Measurements from ENCODE around the gene PROB1. TPM values are rescaled to one million over a fixed set of nuclear protein-coding genes. Genes with fewer than 3 reads are reported as not detected.
A peak's percentile ranks its signal among the peaks of the same experiment; 100 is the strongest.

PROB1 gene
- total RNA-seq, 2 experiments from 2014 or later = 5.5 TPM

GRCh38 chr5:139381837-139382761 is 12.8 kb downstream of the PROB1 start:
- ChIA-PET CTCF (no interaction called here), POLR2A (interaction anchor here (1.3 to 2.0 kb wide), 3 partner anchors 9 to 40 kb away, joined by 4 to 6 read pairs (median 4); partner anchors contain the start of gene PAIP2)
- Mint-ChIP-seq H3K4me1 (peaks cover 39% of the 10 kb centered on the region), H3K9me3 (no peaks in the 10 kb centered on the region), H3K27me3 (no peaks in the 10 kb centered on the region), H3K27ac (no peak overlapping the region), H3K36me3 (ENCODE audit: low read depth) (peaks cover 5% of the 10 kb centered on the region), H3K4me3 (no peak overlapping the region)
- no peak for DNase-seq

DNA sequence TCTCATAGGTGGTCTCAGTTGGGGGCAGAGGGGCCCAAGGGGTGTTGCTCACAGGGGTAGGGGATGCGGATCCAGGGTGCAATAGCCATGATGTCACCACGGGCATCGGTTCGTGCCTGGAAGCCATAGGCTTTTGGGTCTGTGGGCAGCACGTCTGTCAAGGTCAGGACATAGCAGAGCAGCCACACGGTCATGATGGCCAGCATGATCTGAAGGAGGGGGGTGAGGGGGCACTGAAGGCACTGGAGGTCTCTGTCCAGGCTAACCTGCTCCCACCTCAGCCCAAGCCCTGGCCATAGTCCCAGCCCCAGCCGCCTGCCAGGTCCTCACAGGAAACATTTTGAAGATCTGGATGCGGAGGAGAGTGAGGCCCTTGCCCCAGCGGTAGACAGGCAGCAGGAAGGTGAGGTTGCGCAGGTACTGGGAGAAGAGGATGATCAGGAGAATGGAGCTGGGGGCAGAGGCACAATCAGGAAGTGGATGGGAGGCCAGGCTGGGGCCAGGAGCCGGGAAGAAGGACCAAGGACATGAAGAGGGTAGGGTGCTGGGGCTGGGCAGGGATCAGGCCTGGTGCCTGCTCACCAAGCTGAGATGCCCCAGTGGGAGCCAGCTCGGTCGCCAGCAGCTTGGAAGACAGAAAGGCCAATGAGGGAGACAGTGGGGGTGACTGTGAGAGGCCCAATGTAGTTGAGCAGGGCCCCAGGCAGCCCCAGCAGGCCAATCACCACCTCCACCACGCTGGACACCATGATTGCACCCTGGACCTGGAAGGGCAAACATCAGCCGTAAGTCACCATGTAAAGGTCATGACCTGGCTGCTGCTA is 15.1 kb downstream of the PROB1 start:
- no peak overlapping the region for H3K27ac Mint-ChIP-seq
- no peak overlapping the region for H3K4me3 Mint-ChIP-seq
- H3K27me3 Mint-ChIP-seq = no peaks in the 10 kb centered on the region
- H3K9me3 Mint-ChIP-seq = no peaks in the 10 kb centered on the region
- H3K36me3 Mint-ChIP-seq (ENCODE audit: low read depth) = peaks cover 6% of the 10 kb centered on the region
- CTCF ChIA-PET = no interaction called here
- peaks cover 18% of the 10 kb centered on the region for H3K4me1 Mint-ChIP-seq
- DNase-seq = no peak
- POLR2A ChIA-PET = interaction anchor here (0.7 to 1.8 kb wide), 6 partner anchors 9 to 38 kb away, joined by 3 to 6 read pairs (median 3); partner anchors contain the start of genes MZB1 and PAIP2

DNA sequence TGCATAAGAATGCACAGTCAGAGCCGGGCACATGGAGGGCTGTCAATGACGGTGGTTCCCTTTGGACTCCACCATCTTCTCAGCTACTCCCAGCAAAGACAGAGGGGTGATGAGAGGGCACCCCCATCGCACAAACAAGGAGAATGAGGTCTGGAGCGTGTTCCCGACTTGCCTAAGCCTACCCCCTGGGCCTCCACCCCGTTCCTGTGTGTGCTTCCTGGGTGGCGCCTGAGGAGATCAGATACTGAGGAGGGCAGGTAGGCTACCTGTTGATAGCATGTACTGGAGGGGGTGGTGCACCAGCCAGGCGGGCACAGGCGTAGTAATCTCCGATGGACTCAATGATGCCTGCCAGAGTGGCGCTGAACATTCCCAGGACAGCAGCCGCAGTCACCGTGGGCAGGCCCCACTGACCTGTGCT is 16.0 kb downstream of the PROB1 start:
- POLR2A ChIA-PET = interaction anchor here (0.5 to 1.2 kb wide), 2 partner anchors 20 to 76 kb away, joined by 3 to 5 read pairs; no protein-coding TSS in a partner anchor

DNA sequence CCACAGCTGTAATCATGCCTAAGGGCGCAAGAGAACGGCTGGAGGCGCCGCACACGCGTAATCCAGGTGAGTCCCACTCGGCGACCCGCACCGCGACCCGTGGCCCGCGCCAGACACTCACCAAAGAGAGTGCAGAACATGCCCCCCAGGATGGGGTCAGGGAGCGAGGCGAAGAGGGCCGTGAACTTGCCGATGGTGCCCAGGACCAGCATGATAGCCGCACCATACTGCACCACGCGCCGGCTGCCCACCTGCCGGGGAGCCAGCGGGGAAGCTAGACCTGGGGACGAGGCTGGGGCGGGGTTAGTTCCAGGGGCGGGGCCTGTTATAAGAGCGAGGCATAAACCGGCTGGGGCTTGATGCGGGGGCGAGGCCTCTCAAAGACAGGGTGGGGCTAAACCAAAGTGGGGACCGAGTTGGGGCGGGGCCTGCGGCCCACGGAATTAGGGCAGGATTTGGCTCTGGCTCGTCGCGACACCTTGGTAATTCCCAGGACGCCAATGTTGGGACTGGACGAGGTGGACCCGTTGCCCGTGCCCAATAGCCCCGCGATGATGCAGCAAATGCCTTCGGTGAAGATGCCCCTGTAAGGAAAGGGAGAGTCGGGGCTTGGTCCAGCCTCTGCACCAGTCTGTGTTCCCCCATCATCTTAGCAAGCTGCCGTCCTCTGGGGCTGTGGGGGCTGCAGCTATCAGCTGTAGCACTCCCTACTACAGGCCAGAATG is 16.6 kb downstream of the PROB1 start:
- no peak for DNase-seq
- POLR2A ChIA-PET = interaction anchor here (1.0 kb wide), 1 partner anchor 14 kb away, joined by 5 read pairs; no protein-coding TSS in a partner anchor
- Mint-ChIP-seq H3K9me3 (no peaks in the 10 kb centered on the region), H3K36me3 (ENCODE audit: low read depth) (peaks cover 13% of the 10 kb centered on the region), H3K4me3 (no peak overlapping the region), H3K27ac (no peak overlapping the region), H3K27me3 (no peaks in the 10 kb centered on the region), H3K4me1 (peaks cover 9% of the 10 kb centered on the region)
- CTCF ChIA-PET = interaction anchor here (2.1 kb wide), 1 partner anchor 36 kb away, joined by 5 read pairs; the partner anchor contains the start of gene PAIP2

More for the DNA sequence above, 16.0 kb downstream of the PROB1 start:
- CTCF ChIA-PET = no interaction called here
- peaks cover 7% of the 10 kb centered on the region for H3K36me3 Mint-ChIP-seq (ENCODE audit: low read depth)
- no peak overlapping the region for H3K27ac Mint-ChIP-seq
- H3K4me3 Mint-ChIP-seq = no peak overlapping the region
- peaks cover 11% of the 10 kb centered on the region for H3K4me1 Mint-ChIP-seq
- no peaks in the 10 kb centered on the region for H3K27me3 Mint-ChIP-seq
- H3K9me3 Mint-ChIP-seq = no peaks in the 10 kb centered on the region
- DNase-seq = no peak

GRCh38 chr5:139377226-139377625 is 17.7 kb downstream of the PROB1 start:
- H3K27ac Mint-ChIP-seq = no peak overlapping the region
- no peak overlapping the region for H3K4me3 Mint-ChIP-seq

DNA sequence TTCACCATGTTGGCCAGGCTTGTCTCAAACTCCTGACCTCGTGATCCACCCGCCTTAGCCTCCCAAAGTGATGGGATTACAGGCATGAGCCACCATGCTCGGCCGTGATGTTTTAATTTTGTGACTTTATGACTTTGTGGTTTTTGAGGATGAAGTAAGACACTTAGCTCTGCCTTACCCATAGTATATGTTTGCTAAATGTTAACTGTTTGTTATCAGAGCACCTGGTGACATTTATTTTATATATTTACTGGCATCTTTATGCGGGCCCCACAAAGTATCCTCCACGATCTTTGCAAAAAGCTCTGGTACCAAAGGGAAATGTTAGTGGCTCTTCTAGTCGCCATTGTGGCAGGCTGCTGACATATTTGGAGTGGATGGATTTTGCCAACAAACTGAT is 18.5 kb downstream of the PROB1 start:
- Mint-ChIP-seq H3K27me3 (no peaks in the 10 kb centered on the region), H3K4me3 (no peak overlapping the region), H3K36me3 (ENCODE audit: low read depth) (peaks cover 23% of the 10 kb centered on the region), H3K4me1 (peaks cover 20% of the 10 kb centered on the region), H3K27ac (no peak overlapping the region), H3K9me3 (no peaks in the 10 kb centered on the region)
- ChIA-PET POLR2A (interaction anchor here (1.0 kb wide), 1 partner anchor 12 kb away, joined by 4 read pairs; no protein-coding TSS in a partner anchor), CTCF (interaction anchor here (2.1 kb wide), 1 partner anchor 34 kb away, joined by 5 read pairs; the partner anchor contains the start of gene PAIP2)
- no peak for DNase-seq

More at GRCh38 chr5:139377226-139377625, 17.7 kb downstream of the PROB1 start:
- ChIA-PET POLR2A (interaction anchor here (1.0 to 1.2 kb wide), 2 partner anchors 9 to 15 kb away, joined by 4 to 5 read pairs; no protein-coding TSS in a partner anchor), CTCF (interaction anchor here (2.1 kb wide), 1 partner anchor 35 kb away, joined by 5 read pairs; the partner anchor contains the start of gene PAIP2)
- Mint-ChIP-seq H3K4me1 (peaks cover 12% of the 10 kb centered on the region), H3K9me3 (no peaks in the 10 kb centered on the region), H3K36me3 (ENCODE audit: low read depth) (peaks cover 16% of the 10 kb centered on the region), H3K27me3 (no peaks in the 10 kb centered on the region)
- DNase-seq = no peak

GRCh38 chr5:139374909-139375308 is 20.0 kb downstream of the PROB1 start:
- Mint-ChIP-seq H3K36me3 (ENCODE audit: low read depth) (peaks cover 26% of the 10 kb centered on the region), H3K4me3 (no peak overlapping the region), H3K9me3 (no peaks in the 10 kb centered on the region), H3K27ac (no peak overlapping the region), H3K4me1 (peaks cover 25% of the 10 kb centered on the region), H3K27me3 (no peaks in the 10 kb centered on the region)
- CTCF ChIA-PET = no interaction called here
- no peak for DNase-seq
- POLR2A ChIA-PET = interaction anchor here (2.0 kb wide), 1 partner anchor 33 kb away, joined by 12 read pairs; the partner anchor contains the start of gene PAIP2

DNA sequence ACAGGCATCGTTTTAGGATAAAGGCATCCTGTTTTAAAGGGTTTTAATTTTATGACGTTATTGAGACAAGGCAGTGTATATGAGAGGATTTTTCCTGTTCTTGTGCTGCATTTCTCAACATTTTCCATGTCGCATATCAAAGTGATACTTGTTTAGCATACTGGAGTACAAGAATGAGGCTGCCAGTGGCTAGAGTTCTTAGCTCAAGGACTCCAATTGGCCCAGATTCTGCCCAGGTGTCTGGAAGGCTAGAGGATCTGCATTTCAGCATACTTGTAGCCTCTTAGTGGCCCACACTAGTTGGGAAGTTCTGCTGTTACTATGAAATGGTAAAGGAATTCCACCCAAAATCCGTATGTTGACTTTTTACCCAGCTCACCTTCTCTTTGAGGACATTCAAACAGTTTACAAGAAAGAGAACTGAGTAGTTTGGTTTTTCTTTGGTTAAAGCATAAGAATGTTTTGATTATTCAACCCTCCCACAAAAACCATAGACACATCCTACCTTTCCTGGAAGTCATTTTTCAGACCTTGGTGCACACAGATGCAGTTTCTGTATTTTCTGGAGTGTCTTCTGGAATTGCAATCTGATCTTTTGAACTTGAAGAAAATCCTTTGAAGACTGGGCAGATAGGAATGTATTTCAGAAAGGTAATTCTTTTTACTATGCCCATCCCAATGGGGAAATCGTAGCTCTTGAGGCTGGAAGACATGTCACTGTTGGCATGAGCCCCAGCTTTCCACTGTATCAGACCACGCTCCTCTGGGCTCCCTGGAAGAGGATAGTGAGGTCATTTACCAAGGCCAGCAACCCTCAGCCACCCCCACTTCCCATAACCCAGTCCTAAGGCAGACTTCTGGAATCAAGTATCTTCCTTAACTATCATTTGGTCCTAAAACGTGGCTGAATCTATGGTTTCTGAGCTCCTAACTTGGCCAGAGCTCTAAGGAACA is 23.1 kb downstream of the PROB1 start:
- H3K9me3 Mint-ChIP-seq = no peaks in the 10 kb centered on the region
- CTCF ChIA-PET = interaction anchor here (1.0 to 1.6 kb wide), 4 partner anchors 9 to 792 kb away, joined by 3 to 4 read pairs (median 3); no protein-coding TSS in a partner anchor
- H3K27ac Mint-ChIP-seq = peak overlapping the region; percentile 11
- POLR2A ChIA-PET = interaction anchor here (0.9 to 2.1 kb wide), 4 partner anchors 8 to 30 kb away, joined by 3 to 7 read pairs (median 6); partner anchors contain the start of genes MZB1 and PAIP2
- no peak for DNase-seq
- no peaks in the 10 kb centered on the region for H3K27me3 Mint-ChIP-seq
- peaks cover 31% of the 10 kb centered on the region for H3K36me3 Mint-ChIP-seq (ENCODE audit: low read depth)
- H3K4me1 Mint-ChIP-seq = peaks cover 17% of the 10 kb centered on the region
- H3K4me3 Mint-ChIP-seq = no peak overlapping the region

DNA sequence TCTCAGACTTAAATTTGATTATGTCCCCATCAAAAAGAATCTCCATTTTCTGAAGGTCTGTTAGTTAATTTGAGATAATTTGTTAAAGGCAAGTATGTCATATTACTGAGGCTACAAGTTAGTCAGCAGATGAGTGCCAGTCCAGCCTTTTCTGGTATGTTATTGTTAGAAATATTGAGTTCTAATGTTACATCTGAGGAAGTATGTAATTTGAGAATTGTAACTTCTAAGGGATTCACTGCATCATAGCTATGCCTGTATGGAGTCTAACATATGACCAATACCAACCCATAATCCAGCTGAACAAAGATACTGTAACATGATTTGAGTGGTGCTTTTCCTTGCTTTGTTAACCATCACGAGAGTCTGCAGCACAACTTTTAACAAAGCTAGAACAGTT is 25.7 kb downstream of the PROB1 start:
- no peak for DNase-seq
- Mint-ChIP-seq H3K27ac (no peak overlapping the region), H3K9me3 (no peaks in the 10 kb centered on the region), H3K36me3 (ENCODE audit: low read depth) (peaks cover 47% of the 10 kb centered on the region), H3K4me3 (no peak overlapping the region), H3K27me3 (no peaks in the 10 kb centered on the region), H3K4me1 (peaks cover 17% of the 10 kb centered on the region)
- ChIA-PET CTCF (interaction anchor here (0.9 to 1.5 kb wide), 5 partner anchors 24 to 579 kb away, joined by 3 to 5 read pairs (median 4); partner anchors contain the start of gene PAIP2), POLR2A (interaction anchor here (0.6 to 2.7 kb wide), 3 partner anchors 20 to 27 kb away, joined by 3 to 6 read pairs (median 5); partner anchors contain the start of gene MZB1)

DNA sequence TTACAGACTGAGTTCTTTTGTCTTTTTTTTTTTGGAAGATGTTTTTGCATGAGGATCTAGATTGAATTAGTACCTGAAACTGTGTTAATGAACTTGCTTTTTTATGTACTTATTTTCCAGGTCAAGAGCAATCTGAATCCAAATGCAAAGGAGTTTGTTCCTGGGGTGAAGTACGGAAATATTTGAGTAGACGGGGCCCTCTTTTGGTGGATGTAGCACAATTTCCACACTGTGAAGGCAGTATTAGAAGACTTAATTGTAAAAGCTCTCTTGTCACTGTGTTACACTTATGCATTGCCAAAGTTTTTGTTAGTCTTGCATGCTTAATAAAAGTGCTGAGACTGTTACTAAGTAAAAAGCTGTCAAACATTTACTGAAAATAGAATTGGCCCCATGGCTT is 26.3 kb downstream of the PROB1 start:
- POLR2A ChIA-PET = interaction anchor here (1.5 to 2.7 kb wide), 2 partner anchors 23 to 26 kb away, joined by 5 to 6 read pairs; no protein-coding TSS in a partner anchor
- peaks cover 49% of the 10 kb centered on the region for H3K36me3 Mint-ChIP-seq (ENCODE audit: low read depth)
- no peak for DNase-seq

GRCh38 chr5:139364466-139364865 is 30.4 kb downstream of the PROB1 start:
- ChIA-PET POLR2A (interaction anchor here (1.3 kb wide), 1 partner anchor 25 kb away, joined by 3 read pairs; the partner anchor contains the start of gene MZB1), CTCF (no interaction called here)
- Mint-ChIP-seq H3K36me3 (ENCODE audit: low read depth) (peaks cover 45% of the 10 kb centered on the region), H3K27me3 (no peaks in the 10 kb centered on the region), H3K27ac (no peak overlapping the region), H3K4me1 (peaks cover 11% of the 10 kb centered on the region), H3K9me3 (no peaks in the 10 kb centered on the region), H3K4me3 (no peak overlapping the region)
- DNase-seq = no peak

More for the DNA sequence above, 26.3 kb downstream of the PROB1 start:
- no peak overlapping the region for H3K4me3 Mint-ChIP-seq
- H3K27me3 Mint-ChIP-seq = no peaks in the 10 kb centered on the region
- CTCF ChIA-PET = interaction anchor here (0.9 to 1.5 kb wide), 6 partner anchors 24 to 579 kb away, joined by 3 to 5 read pairs (median 4); partner anchors contain the start of gene PAIP2
- no peak overlapping the region for H3K27ac Mint-ChIP-seq
- H3K9me3 Mint-ChIP-seq = no peaks in the 10 kb centered on the region
- peaks cover 21% of the 10 kb centered on the region for H3K4me1 Mint-ChIP-seq
